GM23338 (cell line): ENCODE data around the gene ZBTB46. TPM values are rescaled to one million over a fixed set of nuclear protein-coding genes. Genes with fewer than 3 reads are reported as not detected.

ENCODE experiments used
- ATAC-seq: fragments of 200-7000 bp; cut with Tn5 transposase; 3 replicates; pipeline ENCODE4 v1.9.1; 2020
- DNase-seq: peaks from one replicate; pipeline ENCODE4 v3.0.0-alpha.2; 2015; ENCODE audit warnings: low spot score
- H2AFZ ChIP-seq: fragments of 200-600 bp; sonication (generic); 2 replicates; pipeline ENCODE4 v1.8.0; 2016; ENCODE audit warnings: antibody characterized with exemption, mild to moderate bottlenecking, moderate library complexity
- H3F3A ChIP-seq: fragments of 200-600 bp; sonication (generic); replicated peaks from 2 replicates; pipeline ENCODE4 v1.8.0; 2017; ENCODE audit warnings: antibody characterized with exemption, mixed run types, low read depth
- H3K27ac ChIP-seq: fragments of 200-600 bp; sonication (generic); 2 replicates; pipeline ENCODE4 v1.6.1; 2016; ENCODE audit warnings: low read depth
- H3K27me3 ChIP-seq: fragments of 200-600 bp; sonication (generic); 2 replicates; pipeline ENCODE4 v1.8.0; 2016; ENCODE audit warnings: mild to moderate bottlenecking, mixed run types, moderate library complexity; ENCODE audit not compliant: insufficient read depth
- H3K36me3 ChIP-seq: fragments of 200-600 bp; sonication (generic); 2 replicates; pipeline ENCODE4 v1.8.0; 2016; ENCODE audit warnings: mild to moderate bottlenecking; ENCODE audit not compliant: insufficient read depth
- H3K4me1 ChIP-seq: fragments of 200-600 bp; sonication (generic); 2 replicates; pipeline ENCODE4 v1.8.0; 2016; ENCODE audit warnings: mild to moderate bottlenecking, moderate library complexity; ENCODE audit not compliant: insufficient read depth
- H3K4me2 ChIP-seq: fragments of 200-600 bp; sonication (generic); 2 replicates; pipeline ENCODE4 v1.7.1; 2017; ENCODE audit warnings: mixed run types
- H3K4me3 ChIP-seq: fragments of 200-600 bp; sonication (generic); 2 replicates; pipeline ENCODE4 v1.6.1; 2016; ENCODE audit warnings: mixed run types
- H3K79me2 ChIP-seq: fragments of 200-600 bp; sonication (generic); replicated peaks from 2 replicates; pipeline ENCODE4 v1.8.0; 2017; ENCODE audit warnings: mild to moderate bottlenecking; ENCODE audit not compliant: insufficient read depth
- H3K9me2 ChIP-seq: fragments of 200-600 bp; sonication (generic); 2 replicates; pipeline ENCODE4 v1.8.0; 2017; ENCODE audit not compliant: insufficient read depth
- H4K20me1 ChIP-seq: fragments of 200-600 bp; sonication (generic); replicated peaks from 2 replicates; pipeline ENCODE4 v1.8.0; 2017; ENCODE audit warnings: mild to moderate bottlenecking; ENCODE audit not compliant: insufficient read depth
- H3K27ac Mint-ChIP-seq: 2 replicates; pipeline ENCODE4 v1.8.0; 2020; ENCODE audit warnings: inconsistent platforms, mild to moderate bottlenecking, moderate library complexity, mixed read lengths
- H3K27me3 Mint-ChIP-seq: 3 replicates; pipeline ENCODE4 v1.8.0; 2022; ENCODE audit warnings: low read depth, mild to moderate bottlenecking, moderate library complexity, mixed read lengths, inconsistent platforms; ENCODE audit not compliant: insufficient read depth, poor library complexity
- H3K36me3 Mint-ChIP-seq: 3 replicates; pipeline ENCODE4 v1.8.0; 2021; ENCODE audit warnings: low read depth, mild to moderate bottlenecking, inconsistent platforms, moderate library complexity, mixed read lengths
- H3K4me1 Mint-ChIP-seq: 3 replicates; pipeline ENCODE4 v1.8.0; 2020; ENCODE audit warnings: mild to moderate bottlenecking, inconsistent platforms, mixed read lengths
- H3K4me3 Mint-ChIP-seq: 3 replicates; pipeline ENCODE4 v1.8.0; 2021; ENCODE audit warnings: moderate library complexity, mild to moderate bottlenecking, inconsistent platforms, mixed read lengths
- H3K9me3 Mint-ChIP-seq: 3 replicates; pipeline ENCODE4 v1.8.0; 2020; ENCODE audit warnings: moderate library complexity, mild to moderate bottlenecking, inconsistent platforms, mixed read lengths
- CTCF ChIP-seq, 2 experiments: fragments of 200-600 bp in 1 of 2; sonication (generic) in 1 of 2; conservative IDR thresholded peaks; 2 replicates each; pipeline versions ENCODE4 v1.5.1 to v1.6.1; 2016 to 2017; ENCODE audit warnings: antibody characterized with exemption in 2 of 2, low read depth in 2 of 2, mild to moderate bottlenecking in 2 of 2, moderate library complexity in 1 of 2
- ETS1 ChIP-seq: IDR thresholded peaks from 2 replicates; pipeline ENCODE4 v1.6.1; 2016; ENCODE audit warnings: antibody characterized with exemption
- EZH2 ChIP-seq: fragments of 200-600 bp; sonication (generic); IDR thresholded peaks from one replicate; pipeline ENCODE4 v1.8.0; 2017; ENCODE audit warnings: antibody characterized with exemption, mild to moderate bottlenecking, low read depth; ENCODE audit not compliant: unreplicated experiment
- EZH2phosphoT487 ChIP-seq: fragments of 200-600 bp; sonication (generic); IDR thresholded peaks from one replicate; pipeline ENCODE4 v1.8.1; 2018; ENCODE audit warnings: antibody characterized with exemption; ENCODE audit not compliant: unreplicated experiment
- NANOG ChIP-seq: IDR thresholded peaks from 2 replicates; pipeline ENCODE4 v1.6.1; 2016; ENCODE audit warnings: antibody characterized with exemption, borderline replicate concordance
- REST ChIP-seq: IDR thresholded peaks from one replicate; pipeline ENCODE4 v1.6.1; 2018; ENCODE audit warnings: antibody characterized with exemption; ENCODE audit not compliant: unreplicated experiment
- STAT1 ChIP-seq: IDR thresholded peaks from one replicate; pipeline ENCODE4 v1.6.1; 2016; ENCODE audit warnings: antibody characterized with exemption; ENCODE audit not compliant: unreplicated experiment
- ZNF114 ChIP-seq: fragments of 250-450 bp; sonication (Bioruptor Pico); IDR thresholded peaks from 2 replicates; pipeline ENCODE4 v1.5.0; 2020; ENCODE audit warnings: mild to moderate bottlenecking, moderate library complexity
- ZNF331 ChIP-seq: fragments of 250-450 bp; sonication (Bioruptor Pico); IDR thresholded peaks from 2 replicates; pipeline ENCODE4 v1.5.0; 2020; ENCODE audit warnings: low read depth, mild to moderate bottlenecking, moderate library complexity
- polyA plus RNA-seq: library from polyadenylated mRNA; unstranded; fragments of >200 nt; fragmentation: Nextera tagmentation; extraction: Ambion mirVana; gene quantifications from 2 replicates; pipeline ENCODE4 v1.2.1, GENCODE V29; 2016
- total RNA-seq: library from RNA; depleted of rRNA; stranded (reverse); fragments of >200 nt; shearing (Covaris generic); gene quantifications from 2 replicates; pipeline ENCODE4 v1.2.3, GENCODE V29; 2014

ZBTB46 gene
- total and polyA plus RNA-seq, 2 experiments from 2014 or later: 3.2 to 26.9 TPM

GRCh38 chr20:63734111-63734945, 96.7 kb downstream of the ZBTB46 start:
- ATAC-seq (no peak), DNase-seq (no peak)
- Mint-ChIP-seq H3K27me3 (peaks cover 14% of the 10 kb centered on the region), H3K27ac (no peak overlapping the region), H3K4me1 (no peaks in the 10 kb centered on the region), H3K4me3 (no peak overlapping the region; the same call in 2 of the 3 replicates), H3K9me3 (no peaks in the 10 kb centered on the region; the same call in 2 of the 3 replicates), H3K36me3 (peaks cover 14% of the 10 kb centered on the region)
- TF ChIP-seq REST (no peak), NANOG (no peak), ETS1 (no peak), STAT1 (no peak), EZH2 (no peak), ZNF114 (CRISPR knock-in tag) (no peak), ZNF331 (CRISPR knock-in tag) (no peak), EZH2phosphoT487 (no peak), CTCF (conservative IDR thresholded peaks at IDR 0.05; ENCODE audit: low read depth in 2 of 2) (no peak)
- H3F3A ChIP-seq: peaks cover 12% of the 10 kb centered on the region
- H3K4me3 ChIP-seq: no peak overlapping the region
- H3K36me3 ChIP-seq: no peaks in the 10 kb centered on the region
- no peaks in the 10 kb centered on the region; the same call in 1 of the 2 replicates for H3K4me1 ChIP-seq
- H2AFZ ChIP-seq: no peak overlapping the region
- H3K4me2 ChIP-seq: no peak overlapping the region
- no peak overlapping the region for H3K27ac ChIP-seq
- H3K79me2 ChIP-seq: no peaks in the 10 kb centered on the region
- H3K9me2 ChIP-seq: 0 out of 2 replicates have a peak, but pooled peaks cover 5% of the 10 kb centered on the region
- H4K20me1 ChIP-seq: no peaks in the 10 kb centered on the region
- peaks cover 6% of the 10 kb centered on the region for H3K27me3 ChIP-seq
